Kidney (tissue), 14 donors: ENCODE data around the gene BOK. TPM values are rescaled to one million over a fixed set of nuclear protein-coding genes. Genes with fewer than 3 reads are reported as not detected.

Experiments used
- DNase-seq, 5 donors: peaks; one replicate each; pipeline ENCODE4 v3.0.0-alpha.2; 2013 to 2020
- FAIRE-seq: peaks from 2 replicates; lab custom pipeline; 2012; peaks lifted over from hg19 to GRCh38; lab: Jason Lieb, UNC
- H3K27ac ChIP-seq, 2 donors: one replicate each; pipeline ENCODE4 v1.7.0; 2013; ENCODE audit warnings: low read depth in 2 of 2, low read length in 2 of 2, inconsistent platforms in 1 of 2
- H3K27me3 ChIP-seq: one replicate; pipeline ENCODE4 v1.7.1; 2013; ENCODE audit warnings: low read length, inconsistent platforms; ENCODE audit not compliant: control insufficient read depth, insufficient read depth
- H3K36me3 ChIP-seq, 3 donors: one replicate each; pipeline versions ENCODE4 v1.7.0 to v1.7.1; 2013; ENCODE audit warnings: low read length in 3 of 3, control low read depth in 1 of 3, inconsistent platforms in 1 of 3; ENCODE audit not compliant: insufficient read depth in 3 of 3, control insufficient read depth in 2 of 3
- H3K4me1 ChIP-seq, 3 donors: one replicate each; pipeline versions ENCODE4 v1.7.0 to v1.7.1; 2013; ENCODE audit warnings: low read length in 3 of 3, inconsistent platforms in 1 of 3, low read depth in 1 of 3; ENCODE audit not compliant: control insufficient read depth in 2 of 3, insufficient read depth in 2 of 3
- H3K4me3 ChIP-seq, 3 donors: one replicate each; pipeline versions ENCODE4 v1.7.0 to v1.8.1; 2013; ENCODE audit warnings: low read length in 3 of 3, control low read depth in 1 of 3, inconsistent platforms in 1 of 3
- H3K9ac ChIP-seq, 3 donors: one replicate each; pipeline versions ENCODE4 v1.7.0 to v1.7.1; 2013; ENCODE audit warnings: low read length in 3 of 3, control low read depth in 1 of 3, inconsistent platforms in 1 of 3
- H3K9me3 ChIP-seq, 3 donors: one replicate each; pipeline versions ENCODE4 v1.7.0 to v1.7.1; 2013; ENCODE audit warnings: low read length in 3 of 3, control low read depth in 1 of 3, inconsistent platforms in 1 of 3; ENCODE audit not compliant: control insufficient read depth in 2 of 3, insufficient read depth in 1 of 3
- CTCF ChIP-seq: IDR thresholded peaks from 3 replicates; pipeline ENCODE4 v1.5.1; 2012; ENCODE audit warnings: mild to moderate bottlenecking, moderate library complexity, borderline replicate concordance; ENCODE audit not compliant: insufficient read depth; ENCODE audit errors: extremely low read depth
- intact Hi-C: fragments of 100-400 bp; cut with DNase I; formaldehyde crosslinking; loops from one replicate; pipeline ENCODE4 v1.11.1; 2022
- polyA plus RNA-seq: library from polyadenylated mRNA; stranded (reverse); fragments of 350-450 nt; fragmentation: Illumina TruSeq; extraction: RNeasy Lipid Tissue Mini Kit (QIAGEN cat#74804); gene quantifications from one replicate; pipeline ENCODE4 v1.2.3, GENCODE V29; 2014; ENCODE audit warnings: low read depth, low replicate concordance; ENCODE audit not compliant: insufficient read depth
- total RNA-seq: library from RNA; stranded (reverse); fragmentation: NEBNext Ultra II Directional; extraction: Animal tissue kit (Norgen Biotek cat#: 25700); gene quantifications from one replicate; pipeline ENCODE4 v1.2.1, GENCODE V29; 2021
- donor health status: control.
- donor health status: control.
- donor health status: control.
- donor health status: control.
- donor health status: control.
- donor health status: DM: yes; HTN: yes; CAD: no.
- donor health status: Normal renal cell carcinoma (clear cell type).

Gene BOK
- total and polyA plus RNA-seq, 2 donors from 2014 or later, result 22.9 to 28.8 TPM

GRCh38 chr2:241535871-241536655 is 22.5 kb upstream of the BOK start:
- Histone ChIP-seq H3K27me3 (no peaks in the 10 kb centered on the region), H3K36me3 (no peaks in the 10 kb centered on the region), H3K4me3 (no peak overlapping the region), H3K27ac (no peak overlapping the region), H3K9ac (no peak overlapping the region), H3K4me1 (no peaks in the 10 kb centered on the region), H3K9me3 (no peaks in the 10 kb centered on the region)
- no peak for TF ChIP-seq CTCF
- no peak for DNase-seq
- no peak for FAIRE-seq
- intact Hi-C loops, result no loop called here

- H3K9me3 ChIP-seq, result no peaks in the 10 kb centered on the region
- no peak for FAIRE-seq
- no peak overlapping the region for H3K4me3 ChIP-seq
- H3K9ac ChIP-seq, result no peak overlapping the region
- H3K27ac ChIP-seq, result no peak overlapping the region
- TF ChIP-seq CTCF, result no peak
- peaks cover 0 to 3% (median 0%) of the 10 kb centered on the region in 3 donors for H3K4me1 ChIP-seq
- DNase-seq, result no peak
- intact Hi-C loops, result no loop called here
- peaks cover 2% of the 10 kb centered on the region for H3K27me3 ChIP-seq
- no peaks in the 10 kb centered on the region for H3K36me3 ChIP-seq
These were observed 19.5 kb upstream of the BOK start for GRCh38 chr2:241538838-241539615.

GRCh38 chr2:241539616-241540374 is 18.8 kb upstream of the BOK start:
- FAIRE-seq, result no peak
- H3K4me3 ChIP-seq, result no peak overlapping the region
- no peak for DNase-seq
- H3K27ac ChIP-seq, result no peak overlapping the region
- intact Hi-C loops, result no loop called here
- peaks cover 2% of the 10 kb centered on the region for H3K27me3 ChIP-seq
- no peaks in the 10 kb centered on the region for H3K9me3 ChIP-seq
- H3K4me1 ChIP-seq, result peaks cover 0 to 3% (median 0%) of the 10 kb centered on the region in 3 donors
- no peak overlapping the region for H3K9ac ChIP-seq
- TF ChIP-seq CTCF, result no peak
- no peaks in the 10 kb centered on the region for H3K36me3 ChIP-seq
